ENCODE data around the gene XRN2. TPM values are rescaled to one million over a fixed set of nuclear protein-coding genes. Genes with fewer than 3 reads are reported as not detected.

The XRN2 gene
- total RNA-seq, 2 experiments from 2014 or later, result 52.5 to 69.9 TPM

DNA sequence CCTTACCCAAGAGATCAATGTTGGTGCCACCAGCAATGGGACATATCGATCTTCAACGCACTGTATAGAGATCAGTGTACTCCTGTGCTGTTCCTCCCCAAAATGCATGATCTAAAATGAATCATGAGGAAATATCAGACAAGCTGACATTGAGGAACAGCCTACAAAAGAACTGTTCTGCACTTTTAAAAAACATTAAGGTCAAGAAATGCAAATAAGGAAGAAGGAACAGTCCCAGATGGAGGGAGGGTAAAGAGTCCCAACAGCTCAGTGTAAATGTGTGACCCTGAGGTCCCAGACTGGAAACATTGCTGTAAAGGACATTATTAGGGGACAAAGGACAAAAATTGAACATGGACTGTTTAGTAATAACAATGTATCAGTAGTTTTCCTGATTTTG lies 24.3 kb upstream of the XRN2 start:
- Mint-ChIP-seq H3K27me3 (peaks cover 21% of the 10 kb centered on the region), H3K36me3 (no peaks in the 10 kb centered on the region), H3K9me3 (ENCODE audit: low read depth) (no peaks in the 10 kb centered on the region), H3K4me3 (no peak overlapping the region), H3K4me1 (no peaks in the 10 kb centered on the region), H3K27ac (no peak overlapping the region)
- CTCF ChIA-PET, result no interaction called here
- ATAC-seq (no peak), DNase-seq (no peak)

DNA sequence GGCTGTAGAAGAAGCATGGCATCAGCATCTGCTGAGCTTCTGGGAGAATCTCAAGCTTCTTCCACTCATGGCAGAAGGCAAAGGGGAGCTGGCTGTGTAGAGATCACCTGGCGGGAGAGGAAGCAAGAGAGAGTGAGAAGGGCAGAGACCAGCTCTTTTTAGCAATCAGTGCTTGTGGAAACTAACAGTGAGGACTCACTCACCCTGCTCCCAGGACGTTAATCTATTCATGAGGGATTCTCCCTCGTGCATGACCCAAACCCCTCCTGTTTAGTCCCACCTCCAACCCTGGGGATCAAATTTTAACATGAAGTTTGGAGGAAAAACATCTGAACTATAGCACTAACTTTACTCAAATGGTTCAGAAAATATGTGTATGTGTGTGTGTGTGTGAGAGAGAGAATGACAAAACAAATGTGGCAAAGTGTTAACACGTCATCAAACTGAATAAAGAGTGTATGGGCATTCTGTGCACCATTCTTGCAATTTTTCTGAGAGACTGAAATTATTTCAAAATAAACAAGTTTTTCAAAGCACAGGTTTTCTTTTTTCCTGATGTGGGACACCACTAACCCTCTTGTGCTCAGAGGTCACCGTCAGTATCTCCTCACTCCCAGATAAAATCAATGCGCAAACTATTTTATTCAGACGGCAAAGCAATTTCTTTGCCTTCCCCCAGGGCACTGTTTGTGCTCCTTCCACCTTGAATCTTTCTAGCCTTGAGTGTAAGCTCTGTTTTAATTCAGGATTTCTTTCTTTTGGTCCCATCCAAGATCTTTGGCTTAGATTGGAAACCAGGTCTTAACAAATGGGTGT lies 23.2 kb upstream of the XRN2 start:
- ATAC-seq (no peak), DNase-seq (no peak)
- Mint-ChIP-seq H3K9me3 (ENCODE audit: low read depth) (no peaks in the 10 kb centered on the region), H3K36me3 (no peaks in the 10 kb centered on the region), H3K27ac (no peak overlapping the region), H3K4me3 (no peak overlapping the region), H3K27me3 (peaks cover 25% of the 10 kb centered on the region), H3K4me1 (no peaks in the 10 kb centered on the region)
- CTCF ChIA-PET, result no interaction called here

DNA sequence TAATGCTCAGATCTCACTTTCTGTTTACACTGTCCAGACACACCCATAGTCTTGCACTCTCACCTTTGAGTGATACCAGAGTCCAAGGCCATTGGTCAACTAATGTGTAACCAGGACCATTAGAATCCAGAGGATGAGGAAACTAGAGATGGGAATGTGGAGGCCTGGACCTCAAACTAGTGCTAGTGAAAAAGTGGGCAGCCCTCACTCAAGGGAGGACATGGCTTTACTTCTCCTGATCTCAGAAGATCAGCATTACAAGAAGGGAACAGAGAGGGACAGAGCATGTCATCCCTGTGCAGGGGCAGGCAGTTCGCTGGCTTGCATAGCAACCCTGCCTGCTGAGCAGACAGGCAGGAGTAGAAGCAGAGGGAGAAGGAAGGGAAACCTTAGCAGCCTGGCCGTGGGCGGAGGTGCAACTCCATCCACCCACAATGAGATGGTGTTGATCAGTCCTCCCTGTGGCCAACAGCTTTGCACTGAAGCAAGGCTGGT lies 22.6 kb upstream of the XRN2 start:
- ATAC-seq (no peak), DNase-seq (no peak)
- no peaks in the 10 kb centered on the region for H3K4me1 Mint-ChIP-seq
- H3K36me3 Mint-ChIP-seq, result no peaks in the 10 kb centered on the region
- peaks cover 26% of the 10 kb centered on the region for H3K27me3 Mint-ChIP-seq
- CTCF ChIA-PET, result no interaction called here
- no peak overlapping the region for H3K27ac Mint-ChIP-seq
- H3K4me3 Mint-ChIP-seq, result no peak overlapping the region
- H3K9me3 Mint-ChIP-seq (ENCODE audit: low read depth), result no peaks in the 10 kb centered on the region

DNA sequence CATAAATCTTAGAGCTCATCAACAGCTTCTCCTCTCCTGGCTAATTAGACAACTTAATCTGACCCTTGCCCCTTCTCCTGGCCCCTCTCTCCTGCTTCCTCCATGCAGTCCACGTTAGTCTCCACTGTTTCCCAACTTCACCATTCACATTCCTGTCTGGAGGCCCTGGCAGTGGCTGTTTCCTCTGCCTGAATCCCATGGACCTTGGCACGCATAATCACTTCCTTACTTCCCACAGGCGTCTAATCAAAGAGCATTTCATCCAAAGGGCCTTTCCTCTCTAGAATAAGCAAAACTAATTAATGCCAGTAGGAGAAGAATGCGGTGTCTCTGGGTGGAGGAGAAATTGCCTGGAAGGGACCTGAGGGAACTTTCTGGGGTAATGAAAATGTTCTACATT lies 16.4 kb upstream of the XRN2 start:
- DNase-seq (no peak), ATAC-seq (no peak)
- no peaks in the 10 kb centered on the region for H3K9me3 Mint-ChIP-seq (ENCODE audit: low read depth)
- no peak overlapping the region for H3K27ac Mint-ChIP-seq
- peaks cover 30% of the 10 kb centered on the region for H3K27me3 Mint-ChIP-seq
- H3K4me1 Mint-ChIP-seq, result no peaks in the 10 kb centered on the region
- CTCF ChIA-PET, result no interaction called here
- no peak overlapping the region for H3K4me3 Mint-ChIP-seq
- no peaks in the 10 kb centered on the region for H3K36me3 Mint-ChIP-seq

DNA sequence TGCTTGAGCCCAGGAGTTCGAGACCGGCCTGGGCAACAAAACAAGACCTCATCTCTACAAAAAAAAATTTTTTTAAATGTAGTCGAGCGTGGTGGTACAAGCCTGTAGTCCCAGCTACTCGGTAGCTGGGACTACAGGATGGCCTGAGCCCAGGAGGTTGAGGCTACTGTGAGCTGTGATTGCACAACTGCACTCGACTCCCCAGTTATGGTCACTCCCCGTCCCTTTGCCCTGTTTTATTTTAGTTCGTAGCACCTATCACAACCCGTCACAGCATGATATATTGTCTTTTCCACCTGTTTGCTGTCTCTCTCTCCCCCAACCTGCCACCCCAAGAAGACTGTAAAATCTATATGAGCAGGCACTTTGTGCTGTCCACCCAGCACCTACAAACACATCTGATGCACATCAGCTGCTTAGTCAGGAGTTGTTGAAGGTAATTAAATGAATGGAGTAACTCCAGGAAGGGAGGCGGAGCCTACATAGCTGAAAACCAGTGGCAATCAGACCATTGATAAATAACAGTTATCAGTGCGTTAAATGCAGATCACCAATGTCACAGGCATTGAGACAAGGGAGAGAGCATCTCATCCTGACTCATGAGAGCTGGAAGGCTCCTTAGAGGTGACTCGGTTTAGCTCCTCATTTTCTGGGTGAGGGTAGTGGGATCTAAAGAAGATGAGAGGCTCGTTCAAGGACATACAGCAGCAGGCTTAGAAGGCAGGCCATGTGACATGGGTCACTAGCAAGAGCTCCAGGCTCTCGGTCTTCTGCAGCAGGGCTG lies 14.4 kb upstream of the XRN2 start:
- H3K27ac Mint-ChIP-seq, result no peak overlapping the region
- H3K4me1 Mint-ChIP-seq, result no peaks in the 10 kb centered on the region
- peaks cover 23% of the 10 kb centered on the region for H3K27me3 Mint-ChIP-seq
- H3K9me3 Mint-ChIP-seq (ENCODE audit: low read depth), result no peaks in the 10 kb centered on the region
- H3K36me3 Mint-ChIP-seq, result no peaks in the 10 kb centered on the region
- no peak for ATAC-seq
- DNase-seq, result no peak
- H3K4me3 Mint-ChIP-seq, result no peak overlapping the region
- CTCF ChIA-PET, result interaction anchor here (1.1 kb wide), 1 partner anchor 14 kb away, joined by 3 read pairs; the partner anchor contains the start of gene XRN2

DNA sequence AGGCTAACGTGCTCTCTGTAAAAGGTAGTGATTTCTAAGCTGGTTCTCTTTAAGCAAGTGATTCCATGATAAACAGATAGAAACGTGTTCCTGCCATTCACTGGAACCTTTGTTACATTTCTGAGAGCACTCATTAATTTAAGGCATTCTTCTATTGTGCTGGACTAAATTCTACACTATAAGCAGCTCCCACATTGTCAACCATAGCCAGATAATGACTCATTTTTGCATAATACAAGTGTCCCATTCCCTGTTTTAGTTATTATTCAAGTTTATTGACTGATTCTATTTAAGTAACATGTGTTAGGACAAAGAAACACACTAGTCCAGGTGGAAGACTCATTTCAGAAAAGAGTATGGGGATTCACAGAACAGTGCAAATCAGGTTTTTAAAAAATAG lies 13.5 kb upstream of the XRN2 start:
- DNase-seq, result no peak
- Mint-ChIP-seq H3K4me1 (no peaks in the 10 kb centered on the region), H3K9me3 (ENCODE audit: low read depth) (no peaks in the 10 kb centered on the region), H3K27me3 (peaks cover 22% of the 10 kb centered on the region), H3K27ac (no peak overlapping the region), H3K4me3 (no peak overlapping the region), H3K36me3 (no peaks in the 10 kb centered on the region)
- no peak for ATAC-seq
- CTCF ChIA-PET, result interaction anchor here (1.1 kb wide), 1 partner anchor 13 kb away, joined by 3 read pairs; the partner anchor contains the start of gene XRN2

DNA sequence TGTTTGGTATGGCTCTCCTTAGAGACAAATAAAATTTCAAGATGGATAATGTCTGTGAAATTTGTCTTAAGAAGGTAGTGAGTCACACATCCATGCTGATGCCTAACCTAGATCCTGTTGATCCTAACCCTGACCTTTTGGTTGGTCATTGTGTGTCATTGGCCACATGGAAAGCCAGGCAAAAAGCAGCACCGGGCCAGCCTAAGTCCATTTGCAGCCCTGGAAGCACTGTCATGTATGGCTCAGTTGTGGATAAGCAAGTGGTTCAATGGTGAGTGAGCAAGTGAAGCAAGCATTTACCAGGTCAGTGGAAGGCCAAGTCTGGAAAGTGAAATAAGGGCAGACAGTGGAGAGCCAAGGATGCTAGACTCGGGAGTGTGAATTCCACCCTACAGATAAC lies 12.1 kb upstream of the XRN2 start:
- no peaks in the 10 kb centered on the region for H3K9me3 Mint-ChIP-seq (ENCODE audit: low read depth)
- no peaks in the 10 kb centered on the region for H3K36me3 Mint-ChIP-seq
- CTCF ChIA-PET, result no interaction called here
- H3K4me1 Mint-ChIP-seq, result no peaks in the 10 kb centered on the region
- ATAC-seq (no peak), DNase-seq (no peak)
- H3K27ac Mint-ChIP-seq, result no peak overlapping the region
- no peak overlapping the region for H3K4me3 Mint-ChIP-seq
- peaks cover 24% of the 10 kb centered on the region for H3K27me3 Mint-ChIP-seq

DNA sequence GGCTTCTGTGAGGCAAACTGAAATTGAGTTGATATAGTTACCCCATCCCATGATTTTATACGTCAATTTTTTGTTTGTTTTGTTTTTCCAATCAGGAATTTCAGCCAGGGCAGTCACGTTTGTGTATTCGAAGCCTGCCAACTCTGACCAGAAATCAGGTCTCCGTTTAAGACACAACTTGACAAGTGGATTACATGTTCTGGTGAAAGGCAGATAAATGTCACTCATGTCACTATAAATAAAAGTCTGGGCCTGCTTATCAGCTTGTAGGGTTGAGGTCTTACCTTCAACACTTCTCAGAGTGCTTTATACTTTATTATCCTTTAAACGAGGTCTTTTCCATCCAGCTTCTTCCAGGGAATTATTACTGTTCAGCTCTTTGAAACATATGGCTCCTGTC lies 8.4 kb upstream of the XRN2 start:
- Mint-ChIP-seq H3K36me3 (no peaks in the 10 kb centered on the region), H3K27me3 (peaks cover 13% of the 10 kb centered on the region), H3K9me3 (ENCODE audit: low read depth) (no peaks in the 10 kb centered on the region), H3K4me3 (no peak overlapping the region), H3K4me1 (peaks cover 2% of the 10 kb centered on the region), H3K27ac (no peak overlapping the region)
- ATAC-seq (no peak), DNase-seq (no peak)
- CTCF ChIA-PET, result no interaction called here

DNA sequence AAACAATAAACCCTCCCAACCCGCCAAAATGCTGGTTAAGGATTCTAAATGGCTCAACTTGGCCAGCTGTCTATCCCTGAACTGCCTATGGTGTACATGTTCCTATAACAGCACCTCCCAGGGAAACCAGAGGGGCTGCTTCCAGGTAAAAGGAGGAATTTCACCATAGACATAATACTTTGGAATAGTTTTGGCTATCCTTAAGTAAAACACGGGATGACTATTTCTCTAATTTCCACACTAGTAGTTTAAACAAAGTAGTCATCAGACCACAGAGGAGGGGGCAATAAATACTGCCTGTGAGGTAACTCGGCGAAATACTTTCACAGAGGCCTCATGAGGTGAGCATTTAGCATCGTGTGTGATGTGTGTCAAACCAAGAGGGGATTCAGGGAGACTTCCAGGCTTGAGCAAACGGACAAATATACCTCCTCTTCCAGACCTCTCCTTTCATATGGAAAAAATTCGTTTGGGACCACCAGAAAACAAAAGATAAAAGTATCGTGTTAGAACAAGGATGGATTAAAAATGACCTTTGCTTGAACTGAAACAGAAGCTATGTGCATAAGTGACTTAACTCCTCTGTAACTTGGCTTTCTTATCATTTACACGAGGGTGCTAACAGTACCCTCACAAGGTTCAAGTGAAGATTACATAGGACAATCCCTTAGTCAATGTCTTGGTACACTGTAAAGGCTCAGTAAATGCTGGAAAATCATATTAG lies 1.0 kb upstream of the XRN2 start:
- Mint-ChIP-seq H3K4me1 (peaks cover 26% of the 10 kb centered on the region), H3K9me3 (ENCODE audit: low read depth) (no peaks in the 10 kb centered on the region), H3K27me3 (no peaks in the 10 kb centered on the region), H3K36me3 (peaks cover 20% of the 10 kb centered on the region), H3K27ac (peak overlapping the region; percentile 98), H3K4me3 (peak overlapping the region; percentile 92)
- CTCF ChIA-PET, result interaction anchor here (1.2 to 2.1 kb wide), 5 partner anchors 13 to 202 kb away, joined by 3 to 12 read pairs (median 4); partner anchors contain the start of gene KIZ
- DNase-seq (no peak), ATAC-seq (no peak)

DNA sequence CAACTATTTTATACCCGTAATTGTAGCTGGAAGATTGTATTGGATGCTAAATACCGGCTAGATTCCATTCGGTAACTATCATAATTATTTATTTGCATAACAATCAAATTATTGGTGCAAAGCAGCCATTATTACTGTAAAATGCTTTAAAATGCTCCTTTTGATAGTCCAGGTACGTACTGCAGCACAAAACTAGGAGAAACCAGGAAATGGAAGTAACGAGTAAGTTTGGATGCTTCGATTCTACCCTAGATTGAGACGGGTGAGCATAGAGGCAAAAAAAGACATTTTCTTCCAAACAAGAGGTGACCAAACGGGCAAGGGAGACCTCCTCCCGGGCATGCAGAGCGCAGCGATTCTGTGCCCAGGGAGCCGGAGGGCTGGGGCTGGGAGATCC lies 469 bp upstream of the XRN2 start:
- H3K27me3 Mint-ChIP-seq, result no peaks in the 10 kb centered on the region
- CTCF ChIA-PET, result interaction anchor here (1.2 to 2.1 kb wide), 6 partner anchors 14 to 203 kb away, joined by 3 to 12 read pairs (median 4); partner anchors contain the start of gene KIZ
- H3K9me3 Mint-ChIP-seq (ENCODE audit: low read depth), result no peaks in the 10 kb centered on the region
- H3K4me1 Mint-ChIP-seq, result peaks cover 26% of the 10 kb centered on the region
- peak overlapping the region; percentile 92 for H3K4me3 Mint-ChIP-seq
- peak overlapping the region; percentile 98 for H3K27ac Mint-ChIP-seq
- peak; percentile 2 for ATAC-seq
- DNase-seq, result no peak
- peaks cover 26% of the 10 kb centered on the region for H3K36me3 Mint-ChIP-seq

DNA sequence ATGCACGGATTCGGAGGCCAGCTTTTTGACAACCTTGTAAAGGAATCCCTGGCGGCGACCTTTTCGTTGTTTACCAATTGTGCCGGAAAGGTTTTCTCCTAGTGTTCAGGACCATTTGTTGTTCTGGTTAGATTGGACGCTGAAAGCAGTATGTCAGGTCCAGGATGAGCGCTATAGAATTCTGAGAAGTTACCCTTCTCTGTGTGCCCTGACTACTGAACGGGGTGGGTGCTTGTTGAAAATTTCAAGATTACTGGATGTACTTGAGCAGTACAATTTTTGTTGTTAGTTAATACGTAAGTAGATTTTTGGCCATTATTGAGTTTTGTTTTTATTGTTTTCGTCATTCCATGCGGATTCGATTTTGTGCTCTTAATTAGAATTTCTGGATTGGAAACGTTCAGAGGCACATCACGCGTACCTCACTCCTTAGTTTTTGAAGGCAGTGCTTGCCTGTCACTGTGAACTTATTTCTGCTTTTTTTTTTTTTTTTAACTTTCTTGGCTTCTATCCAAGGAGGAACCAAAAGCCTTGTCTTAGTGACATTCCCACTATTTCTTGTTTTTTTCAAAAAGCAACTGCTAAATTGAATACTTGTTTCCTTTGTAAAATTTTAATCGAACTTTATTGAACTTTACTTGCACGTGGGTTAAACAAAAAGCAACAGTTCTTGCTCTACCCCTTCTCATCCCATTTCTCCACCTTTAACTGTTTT lies 898 bp downstream of the XRN2 start:
- peak overlapping the region; percentile 98 for H3K27ac Mint-ChIP-seq
- no peak for DNase-seq
- H3K4me3 Mint-ChIP-seq, result peak overlapping the region; percentile 92
- ATAC-seq, result peak; percentile 17
- H3K27me3 Mint-ChIP-seq, result no peaks in the 10 kb centered on the region
- CTCF ChIA-PET, result interaction anchor here (0.6 to 2.1 kb wide), 5 partner anchors 49 to 589 kb away, joined by 3 to 12 read pairs (median 3); partner anchors contain the start of gene KIZ
- peaks cover 38% of the 10 kb centered on the region for H3K36me3 Mint-ChIP-seq
- H3K4me1 Mint-ChIP-seq, result peaks cover 35% of the 10 kb centered on the region
- H3K9me3 Mint-ChIP-seq (ENCODE audit: low read depth), result peaks cover 8% of the 10 kb centered on the region

DNA sequence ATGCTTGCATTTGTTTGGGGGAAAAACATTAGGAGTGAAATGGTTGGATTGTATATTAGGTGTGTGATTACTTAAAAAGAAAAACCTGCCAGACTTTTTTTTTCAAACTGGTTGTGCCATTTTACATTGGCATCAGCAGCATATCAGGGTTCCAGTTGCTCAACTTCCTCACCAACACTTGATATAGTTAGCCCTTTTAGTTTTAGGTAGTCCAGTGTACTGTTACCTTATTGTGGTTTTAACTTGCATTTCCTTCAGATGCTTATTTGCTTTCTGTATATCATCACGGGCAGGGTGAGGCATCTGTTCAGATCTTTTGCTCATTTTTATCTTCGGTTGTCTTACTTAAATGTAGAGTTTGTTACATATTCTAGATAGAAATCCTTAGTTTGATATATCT lies 5.2 kb downstream of the XRN2 start:
- DNase-seq (no peak), ATAC-seq (no peak)
- Mint-ChIP-seq H3K27ac (no peak overlapping the region), H3K27me3 (no peaks in the 10 kb centered on the region), H3K4me3 (no peak overlapping the region), H3K36me3 (peaks cover 59% of the 10 kb centered on the region), H3K9me3 (ENCODE audit: low read depth) (peaks cover 8% of the 10 kb centered on the region), H3K4me1 (peaks cover 61% of the 10 kb centered on the region)
- CTCF ChIA-PET, result no interaction called here

Measured in activated CD8-positive, alpha-beta memory T cell treated with anti-CD3 and anti-CD28 coated beads, Interleukin-2, amount 10 ng/mL, durations not matched to agents 7 days and 5 days (primary cell).